DOHH2 (cell line): ENCODE measurements around the gene FNDC3B.

Experiments
- EZH2phosphoT487 ChIP-seq: fragments of 200-600 bp; sonication (generic); IDR thresholded peaks from 2 replicates; pipeline ENCODE4 v1.6.1; 2017; ENCODE audit warnings: borderline replicate concordance, mild to moderate bottlenecking, antibody characterized with exemption, low read length, moderate library complexity, mixed read lengths
- TF ChIP-seq, protein P1 (sequence below): fragments of 200-600 bp; sonication (generic); IDR thresholded peaks from one replicate; pipeline ENCODE4 v1.5.1; 2014; ENCODE audit warnings: antibody characterized with exemption, mild to moderate bottlenecking, low read depth, low read length; ENCODE audit not compliant: poor library complexity, severe bottlenecking

DNA sequence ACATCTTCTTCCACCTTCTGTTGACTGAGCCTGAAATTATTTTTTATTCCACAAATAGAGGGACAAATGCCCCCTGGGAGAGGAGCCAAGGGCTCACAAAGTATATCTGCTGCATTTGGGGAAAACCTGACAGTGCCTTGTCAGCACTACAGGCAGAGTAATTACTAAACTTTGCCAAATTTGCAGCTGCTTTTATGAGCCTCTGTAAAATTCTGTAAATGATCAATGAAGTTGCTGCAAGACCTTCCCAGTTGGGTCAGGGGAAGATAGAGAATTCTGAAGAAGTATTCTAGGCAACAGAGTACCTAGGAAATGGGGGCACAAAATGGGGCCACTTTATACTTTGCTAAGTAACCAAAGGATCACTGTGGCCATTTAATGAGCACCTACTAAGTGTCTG is 398.3 kb downstream of the FNDC3B start:
- TF ChIP-seq, protein P1, sequence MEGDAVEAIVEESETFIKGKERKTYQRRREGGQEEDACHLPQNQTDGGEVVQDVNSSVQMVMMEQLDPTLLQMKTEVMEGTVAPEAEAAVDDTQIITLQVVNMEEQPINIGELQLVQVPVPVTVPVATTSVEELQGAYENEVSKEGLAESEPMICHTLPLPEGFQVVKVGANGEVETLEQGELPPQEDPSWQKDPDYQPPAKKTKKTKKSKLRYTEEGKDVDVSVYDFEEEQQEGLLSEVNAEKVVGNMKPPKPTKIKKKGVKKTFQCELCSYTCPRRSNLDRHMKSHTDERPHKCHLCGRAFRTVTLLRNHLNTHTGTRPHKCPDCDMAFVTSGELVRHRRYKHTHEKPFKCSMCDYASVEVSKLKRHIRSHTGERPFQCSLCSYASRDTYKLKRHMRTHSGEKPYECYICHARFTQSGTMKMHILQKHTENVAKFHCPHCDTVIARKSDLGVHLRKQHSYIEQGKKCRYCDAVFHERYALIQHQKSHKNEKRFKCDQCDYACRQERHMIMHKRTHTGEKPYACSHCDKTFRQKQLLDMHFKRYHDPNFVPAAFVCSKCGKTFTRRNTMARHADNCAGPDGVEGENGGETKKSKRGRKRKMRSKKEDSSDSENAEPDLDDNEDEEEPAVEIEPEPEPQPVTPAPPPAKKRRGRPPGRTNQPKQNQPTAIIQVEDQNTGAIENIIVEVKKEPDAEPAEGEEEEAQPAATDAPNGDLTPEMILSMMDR: no peak
- no peak for TF ChIP-seq EZH2phosphoT487
